ENCODE results near the gene VWA5B1.

The VWA5B1 gene

DNA sequence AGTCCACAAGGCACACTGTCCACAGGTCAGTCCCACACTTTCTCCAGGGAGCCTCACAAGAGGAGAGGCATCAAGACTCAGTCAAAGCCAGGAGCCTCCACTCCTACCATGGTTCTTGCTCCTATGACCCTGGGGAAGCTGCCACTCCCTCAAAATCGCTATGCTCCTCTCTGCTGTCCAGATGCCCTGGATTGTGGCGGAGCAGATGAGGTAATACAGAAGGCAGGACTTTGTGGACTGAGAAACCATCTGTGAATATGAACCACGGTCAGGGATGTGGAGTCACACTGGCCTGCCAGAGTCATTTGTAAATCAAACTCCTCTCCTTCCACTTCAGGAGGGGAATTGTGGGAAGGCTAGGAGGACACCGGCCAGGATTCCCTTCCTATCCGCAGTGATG is 20.6 kb downstream of the VWA5B1 start:
- H3K9me3 ChIP-seq (ENCODE audit: insufficient read depth, low read depth, low read length), result no peaks in the 10 kb centered on the region
- no peaks in the 10 kb centered on the region for H3K4me1 ChIP-seq (ENCODE audit: insufficient read depth, low read length)
- no peaks in the 10 kb centered on the region for H3K27me3 ChIP-seq (ENCODE audit: insufficient read depth, low read length)
- H3K9ac ChIP-seq (ENCODE audit: low read depth, low read length), result no peak overlapping the region
- H3K27ac ChIP-seq (ENCODE audit: low read length), result no peak overlapping the region
- H3K4me3 ChIP-seq (ENCODE audit: low read length), result no peak overlapping the region
- H3K36me3 ChIP-seq (ENCODE audit: insufficient read depth, low read depth, low read length), result no peaks in the 10 kb centered on the region

- Histone ChIP-seq H3K27ac (ENCODE audit: low read length) (no peak overlapping the region), H3K36me3 (ENCODE audit: insufficient read depth, low read depth, low read length) (no peaks in the 10 kb centered on the region), H3K9ac (ENCODE audit: low read depth, low read length) (no peak overlapping the region), H3K4me3 (ENCODE audit: low read length) (no peak overlapping the region), H3K9me3 (ENCODE audit: insufficient read depth, low read depth, low read length) (no peaks in the 10 kb centered on the region), H3K27me3 (ENCODE audit: insufficient read depth, low read length) (no peaks in the 10 kb centered on the region), H3K4me1 (ENCODE audit: insufficient read depth, low read length) (no peaks in the 10 kb centered on the region)
These were observed 21.6 kb downstream of the VWA5B1 start for GRCh38 chr1:20312310-20312709.

- no peaks in the 10 kb centered on the region for H3K27me3 ChIP-seq (ENCODE audit: insufficient read depth, low read length)
- no peaks in the 10 kb centered on the region for H3K4me1 ChIP-seq (ENCODE audit: insufficient read depth, low read length)
- H3K27ac ChIP-seq (ENCODE audit: low read length), result no peak overlapping the region
- no peak overlapping the region for H3K4me3 ChIP-seq (ENCODE audit: low read length)
- H3K36me3 ChIP-seq (ENCODE audit: insufficient read depth, low read depth, low read length), result no peaks in the 10 kb centered on the region
- no peaks in the 10 kb centered on the region for H3K9me3 ChIP-seq (ENCODE audit: insufficient read depth, low read depth, low read length)
- no peak overlapping the region for H3K9ac ChIP-seq (ENCODE audit: low read depth, low read length)
These were observed 22.1 kb downstream of the VWA5B1 start for GRCh38 chr1:20312818-20313217.

- H3K4me3 ChIP-seq (ENCODE audit: low read length), result no peak overlapping the region
- H3K27ac ChIP-seq (ENCODE audit: low read length), result no peak overlapping the region
- no peak overlapping the region for H3K9ac ChIP-seq (ENCODE audit: low read depth, low read length)
- no peaks in the 10 kb centered on the region for H3K36me3 ChIP-seq (ENCODE audit: insufficient read depth, low read depth, low read length)
- H3K9me3 ChIP-seq (ENCODE audit: insufficient read depth, low read depth, low read length), result no peaks in the 10 kb centered on the region
- H3K4me1 ChIP-seq (ENCODE audit: insufficient read depth, low read length), result no peaks in the 10 kb centered on the region
- no peaks in the 10 kb centered on the region; the same call in 1 of the 2 replicates for H3K27me3 ChIP-seq (ENCODE audit: insufficient read depth, low read length)
These were observed 26.8 kb downstream of the VWA5B1 start for GRCh38 chr1:20317471-20317870.

DNA sequence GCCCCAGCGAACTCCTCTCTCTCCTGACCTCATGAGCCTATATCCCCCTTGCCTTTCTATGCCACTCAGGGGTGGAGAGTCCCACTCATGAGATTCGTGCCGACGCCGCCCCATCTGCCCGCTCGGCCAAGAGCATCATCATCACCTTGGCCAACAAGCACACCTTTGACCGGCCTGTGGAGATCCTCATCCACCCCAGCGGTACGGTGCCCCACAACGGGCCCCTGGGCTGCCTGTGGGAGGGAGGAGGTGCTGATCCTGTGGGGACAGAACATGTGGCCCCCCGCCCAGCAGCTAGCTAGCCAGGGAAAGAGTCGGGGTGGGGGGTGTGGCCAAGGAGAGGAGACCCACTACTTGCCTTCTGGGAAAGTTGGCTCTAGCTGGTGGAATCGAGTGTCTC is 27.8 kb downstream of the VWA5B1 start:
- H3K27ac ChIP-seq (ENCODE audit: low read length), result no peak overlapping the region
- no peak overlapping the region for H3K4me3 ChIP-seq (ENCODE audit: low read length)
- H3K27me3 ChIP-seq (ENCODE audit: insufficient read depth, low read length), result no peaks in the 10 kb centered on the region; the same call in 1 of the 2 replicates
- H3K9ac ChIP-seq (ENCODE audit: low read depth, low read length), result no peak overlapping the region
- no peaks in the 10 kb centered on the region for H3K9me3 ChIP-seq (ENCODE audit: insufficient read depth, low read depth, low read length)
- H3K4me1 ChIP-seq (ENCODE audit: insufficient read depth, low read length), result no peaks in the 10 kb centered on the region
- H3K36me3 ChIP-seq (ENCODE audit: insufficient read depth, low read depth, low read length), result no peaks in the 10 kb centered on the region

DNA sequence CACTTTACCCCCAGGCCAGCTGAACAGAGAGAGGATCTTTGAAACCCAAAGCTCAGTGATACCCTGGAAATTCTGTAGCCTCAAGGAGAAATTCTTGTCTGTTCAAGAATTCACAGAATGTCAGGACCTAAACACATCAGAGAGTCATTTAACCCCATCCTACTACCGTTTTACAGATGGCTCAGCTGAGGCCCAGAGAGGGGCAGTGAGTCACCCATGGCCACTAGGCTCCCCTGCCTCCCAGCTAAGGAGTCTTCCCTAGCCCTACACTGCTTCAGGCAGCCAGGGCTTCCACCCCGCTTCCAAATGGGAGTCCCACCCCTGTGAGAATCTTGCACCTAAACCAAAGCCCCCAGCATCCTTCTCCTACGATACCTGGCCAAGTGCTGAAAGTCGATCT is 28.3 kb downstream of the VWA5B1 start:
- no peaks in the 10 kb centered on the region; the same call in 1 of the 2 replicates for H3K27me3 ChIP-seq (ENCODE audit: insufficient read depth, low read length)
- H3K4me3 ChIP-seq (ENCODE audit: low read length), result no peak overlapping the region
- no peaks in the 10 kb centered on the region for H3K9me3 ChIP-seq (ENCODE audit: insufficient read depth, low read depth, low read length)
- H3K27ac ChIP-seq (ENCODE audit: low read length), result no peak overlapping the region
- no peaks in the 10 kb centered on the region for H3K36me3 ChIP-seq (ENCODE audit: insufficient read depth, low read depth, low read length)
- H3K4me1 ChIP-seq (ENCODE audit: insufficient read depth, low read length), result no peaks in the 10 kb centered on the region
- no peak overlapping the region for H3K9ac ChIP-seq (ENCODE audit: low read depth, low read length)

- no peaks in the 10 kb centered on the region for H3K9me3 ChIP-seq (ENCODE audit: insufficient read depth, low read depth, low read length)
- no peaks in the 10 kb centered on the region for H3K4me1 ChIP-seq (ENCODE audit: insufficient read depth, low read length)
- H3K27ac ChIP-seq (ENCODE audit: low read length), result no peak overlapping the region
- H3K36me3 ChIP-seq (ENCODE audit: insufficient read depth, low read depth, low read length), result no peaks in the 10 kb centered on the region
- H3K27me3 ChIP-seq (ENCODE audit: insufficient read depth, low read length), result no peaks in the 10 kb centered on the region; the same call in 1 of the 2 replicates
- H3K4me3 ChIP-seq (ENCODE audit: low read length), result no peak overlapping the region
- no peak overlapping the region for H3K9ac ChIP-seq (ENCODE audit: low read depth, low read length)
These were observed 29.0 kb downstream of the VWA5B1 start for GRCh38 chr1:20319456-20320220.

DNA sequence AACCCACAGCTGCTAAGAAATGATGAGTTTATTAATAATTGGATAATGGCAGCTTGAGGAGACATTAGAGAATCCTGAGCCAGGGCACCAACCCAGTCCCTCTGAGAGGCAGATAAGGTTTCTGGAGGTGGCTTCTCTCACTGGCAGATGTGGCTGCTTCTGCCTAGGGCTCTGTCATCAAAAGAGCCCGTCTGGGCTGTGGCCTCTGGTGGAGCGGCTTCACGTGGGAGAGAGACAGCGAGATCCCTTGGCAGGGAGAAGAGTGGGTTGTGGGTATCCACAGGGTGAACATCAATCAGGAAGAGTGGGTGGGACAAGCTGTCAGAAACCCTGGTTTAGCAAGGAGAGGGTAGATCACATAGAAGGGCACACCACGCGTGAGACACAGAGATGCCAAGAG is 30.0 kb downstream of the VWA5B1 start:
- H3K9me3 ChIP-seq (ENCODE audit: insufficient read depth, low read depth, low read length), result no peaks in the 10 kb centered on the region
- H3K4me3 ChIP-seq (ENCODE audit: low read length), result no peak overlapping the region
- H3K9ac ChIP-seq (ENCODE audit: low read depth, low read length), result no peak overlapping the region
- H3K36me3 ChIP-seq (ENCODE audit: insufficient read depth, low read depth, low read length), result no peaks in the 10 kb centered on the region
- no peaks in the 10 kb centered on the region; the same call in 1 of the 2 replicates for H3K27me3 ChIP-seq (ENCODE audit: insufficient read depth, low read length)
- no peak overlapping the region for H3K27ac ChIP-seq (ENCODE audit: low read length)
- H3K4me1 ChIP-seq (ENCODE audit: insufficient read depth, low read length), result no peaks in the 10 kb centered on the region

- Histone ChIP-seq H3K27ac (ENCODE audit: low read length) (no peak overlapping the region), H3K9me3 (ENCODE audit: insufficient read depth, low read depth, low read length) (no peaks in the 10 kb centered on the region), H3K4me1 (ENCODE audit: insufficient read depth, low read length) (no peaks in the 10 kb centered on the region), H3K4me3 (ENCODE audit: low read length) (no peak overlapping the region), H3K9ac (ENCODE audit: low read depth, low read length) (no peak overlapping the region), H3K27me3 (ENCODE audit: insufficient read depth, low read length) (no peaks in the 10 kb centered on the region; the same call in 1 of the 2 replicates), H3K36me3 (ENCODE audit: insufficient read depth, low read depth, low read length) (no peaks in the 10 kb centered on the region)
These were observed 30.9 kb downstream of the VWA5B1 start for GRCh38 chr1:20321573-20321972.

- no peak overlapping the region for H3K4me3 ChIP-seq (ENCODE audit: low read length)
- no peaks in the 10 kb centered on the region; the same call in 1 of the 2 replicates for H3K27me3 ChIP-seq (ENCODE audit: insufficient read depth, low read length)
- no peak overlapping the region for H3K27ac ChIP-seq (ENCODE audit: low read length)
- no peaks in the 10 kb centered on the region for H3K9me3 ChIP-seq (ENCODE audit: insufficient read depth, low read depth, low read length)
- no peaks in the 10 kb centered on the region for H3K36me3 ChIP-seq (ENCODE audit: insufficient read depth, low read depth, low read length)
- H3K4me1 ChIP-seq (ENCODE audit: insufficient read depth, low read length), result no peaks in the 10 kb centered on the region
- H3K9ac ChIP-seq (ENCODE audit: low read depth, low read length), result no peak overlapping the region
These were observed 31.6 kb downstream of the VWA5B1 start for GRCh38 chr1:20322081-20322824.

- Histone ChIP-seq H3K4me1 (ENCODE audit: insufficient read depth, low read length) (no peaks in the 10 kb centered on the region), H3K4me3 (ENCODE audit: low read length) (no peak overlapping the region), H3K9me3 (ENCODE audit: insufficient read depth, low read depth, low read length) (no peaks in the 10 kb centered on the region), H3K27me3 (ENCODE audit: insufficient read depth, low read length) (no peaks in the 10 kb centered on the region; the same call in 1 of the 2 replicates), H3K36me3 (ENCODE audit: insufficient read depth, low read depth, low read length) (no peaks in the 10 kb centered on the region), H3K27ac (ENCODE audit: low read length) (no peak overlapping the region), H3K9ac (ENCODE audit: low read depth, low read length) (no peak overlapping the region)
These were observed 32.3 kb downstream of the VWA5B1 start for GRCh38 chr1:20322825-20323612.
